Measurements from ENCODE around the gene TASOR2. TPM values are rescaled to one million over a fixed set of nuclear protein-coding genes. Genes with fewer than 3 reads are reported as not detected.

TASOR2 gene
- total RNA-seq, 1 experiment from 2014 or later: 80.3 TPM

GRCh38 chr10:5681930-5682329 lies 2.7 kb upstream of the TASOR2 start:
- H3K27me3 ChIP-seq (ENCODE audit: insufficient read depth, low read length): no peaks in the 10 kb centered on the region
- H2AFZ ChIP-seq (ENCODE audit: low read depth, low read length, poor library complexity, severe bottlenecking): no peak overlapping the region
- no peak for DNase-seq (ENCODE audit: low read depth, low spot score)
- peaks cover 4 to 16% of the 10 kb centered on the region in 2 experiments; a peak in 3 of 4 replicates for H3K4me1 ChIP-seq (ENCODE audit: control insufficient read depth in 1 of 2, insufficient read depth in 2 of 2, low read length in 2 of 2)
- no peak overlapping the region for H3K4me2 ChIP-seq (ENCODE audit: low read length)
- ChIA-PET CTCF (no interaction called here), POLR2A (no interaction called here), RAD21 (ENCODE audit: low non-redundant PET in 1 of 2, low total read pairs in 2 of 2, uncharacterized antibody in 2 of 2, unreplicated experiment in 2 of 2) (no interaction called here)
- no peaks in the 10 kb centered on the region for H3K36me3 ChIP-seq (ENCODE audit: control insufficient read depth in 1 of 2, insufficient read depth in 2 of 2, low read length in 2 of 2)
- BruUV-seq (replicated peaks): no TSS peak
- peaks cover 10% of the 10 kb centered on the region; the same call in 1 of the 2 replicates for H4K20me1 ChIP-seq (ENCODE audit: insufficient read depth)
- TF ChIP-seq SRF (IDR thresholded peaks at IDR 0.05; ENCODE audit: low read depth): no peak
- no peak for TF ChIP-seq MAX (IDR thresholded peaks at IDR 0.05)
- TF ChIP-seq CTCF (IDR thresholded peaks at IDR 0.05 in 2 of 3, conservative IDR thresholded peaks at IDR 0.05 in 1 of 3; ENCODE audit: borderline replicate concordance in 1 of 3, insufficient read depth in 1 of 3, low read depth in 2 of 3, low read length in 2 of 3): no peak
- no peak for TF ChIP-seq ZNF274 (IDR thresholded peaks at IDR 0.05; ENCODE audit: low read depth, low read length)
- TF ChIP-seq JUND (IDR thresholded peaks at IDR 0.05): no peak
- no peak for TF ChIP-seq ZFX (IDR thresholded peaks at IDR 0.05)
- TF ChIP-seq EGR1 (IDR thresholded peaks at IDR 0.05; ENCODE audit: low read depth): no peak
- TF ChIP-seq EZH2phosphoT487 (IDR thresholded peaks at IDR 0.05; ENCODE audit: borderline replicate concordance): no peak
- no peak for TF ChIP-seq TCF7L2 (IDR thresholded peaks at IDR 0.05; ENCODE audit: borderline replicate concordance, extremely low read depth, insufficient read depth, insufficient read length)
- TF ChIP-seq REST (IDR thresholded peaks at IDR 0.05; ENCODE audit: low read depth): no peak
- TF ChIP-seq ZBTB33 (IDR thresholded peaks at IDR 0.05; ENCODE audit: extremely low read depth, insufficient replicate concordance, low read length): no peak
- no peak for TF ChIP-seq ELF1 (IDR thresholded peaks at IDR 0.05; ENCODE audit: borderline replicate concordance, low read depth)
- TF ChIP-seq POLR2AphosphoS5 (IDR thresholded peaks at IDR 0.05; ENCODE audit: low read depth, low read length): no peak
- no peak for TF ChIP-seq YY1 (IDR thresholded peaks at IDR 0.05; ENCODE audit: extremely low read depth, insufficient replicate concordance, low read depth, low read length)
- TF ChIP-seq RAD21 (IDR thresholded peaks at IDR 0.05; ENCODE audit: low read depth): no peak
- no peak for TF ChIP-seq SP1 (IDR thresholded peaks at IDR 0.05; ENCODE audit: low read depth)
- H3K9ac ChIP-seq (ENCODE audit: low read length): no peak overlapping the region
- H3K4me3 ChIP-seq (replicated peaks in 1 of 2; ENCODE audit: low read depth in 1 of 2, low read length in 2 of 2): no peak overlapping the region
- no peaks in the 10 kb centered on the region for H3K9me2 ChIP-seq (ENCODE audit: insufficient read depth)
- peaks cover 21% of the 10 kb centered on the region for H3K79me2 ChIP-seq (ENCODE audit: insufficient read depth, low read length)
- intact Hi-C loops (cut with micrococcal nuclease): no loop called here
- ATAC-seq: no peak
- no peaks in the 10 kb centered on the region for H3K9me3 ChIP-seq (ENCODE audit: control insufficient read depth in 1 of 2, insufficient read depth in 1 of 2, low read depth in 1 of 2, low read length in 2 of 2)
- H3K27ac ChIP-seq (ENCODE audit: low read depth, low read length): no peak overlapping the region

All from HCT116 (cell line).